ENCODE results near the gene EHD1.

- TF ChIP-seq POLR2A (IDR thresholded peaks at IDR 0.05; ENCODE audit: low read depth, low read length) (no peak), CTCF (conservative IDR thresholded peaks at IDR 0.05; ENCODE audit: low read depth, low read length) (no peak), FOS (IDR thresholded peaks at IDR 0.05; ENCODE audit: low read depth, low read length) (no peak), RCOR1 (IDR thresholded peaks at IDR 0.05; ENCODE audit: insufficient replicate concordance, low read length) (no peak), CHD1 (IDR thresholded peaks at IDR 0.05; ENCODE audit: low read depth, low read length) (no peak), ELK1 (IDR thresholded peaks at IDR 0.05; ENCODE audit: borderline replicate concordance, low read depth, low read length) (no peak), MAZ (IDR thresholded peaks at IDR 0.05; ENCODE audit: borderline replicate concordance, low read depth, low read length) (no peak), CEBPB (IDR thresholded peaks at IDR 0.05; ENCODE audit: low read depth, low read length) (no peak)
These were observed 44.9 kb downstream of the EHD1 start for GRCh38 chr11:64833509-64833908.

Data from IMR-90 (cell line).